ENCODE data around the gene KIF1A.

The KIF1A gene

GRCh38 chr2:240819858-240820606, at the start of gene KIF1A:
KIF1A (minus strand) TSS chr2:240820219; CDS start chr2:240797752, 22,467 bp downstream.
- Histone ChIP-seq H3K4me1 (ENCODE audit: control insufficient read depth, insufficient read depth, low read length) (peaks cover 13% of the 10 kb centered on the region; the same call in 1 of the 2 replicates), H3K9ac (ENCODE audit: low read depth, low read length) (peak within 1 kb of the TSS; percentile 85), H3K27me3 (ENCODE audit: control insufficient read depth, insufficient read depth, low read length) (peaks cover 22% of the 10 kb centered on the region), H3K27ac (ENCODE audit: low read depth, low read length) (peak within 1 kb of the TSS; percentile 71), H3K9me3 (ENCODE audit: control insufficient read depth, insufficient read depth, low read length) (no peaks in the 10 kb centered on the region), H3K36me3 (ENCODE audit: control insufficient read depth, insufficient read depth, low read length) (peaks cover 13% of the 10 kb centered on the region; the same call in 1 of the 2 replicates), H3K4me3 (ENCODE audit: low read depth, low read length) (peak within 1 kb of the TSS; percentile 84)

- H3K4me1 ChIP-seq (ENCODE audit: control insufficient read depth, insufficient read depth, low read length): no peaks in the 10 kb centered on the region
- H3K36me3 ChIP-seq (ENCODE audit: control insufficient read depth, insufficient read depth, low read length): no peaks in the 10 kb centered on the region
- no peaks in the 10 kb centered on the region for H3K9me3 ChIP-seq (ENCODE audit: control insufficient read depth, insufficient read depth, low read length)
- H3K9ac ChIP-seq (ENCODE audit: low read depth, low read length): no peak overlapping the region
- no peak overlapping the region for H3K27ac ChIP-seq (ENCODE audit: low read depth, low read length)
- H3K27me3 ChIP-seq (ENCODE audit: control insufficient read depth, insufficient read depth, low read length): no peaks in the 10 kb centered on the region
- H3K4me3 ChIP-seq (ENCODE audit: low read depth, low read length): no peak overlapping the region
Measured at GRCh38 chr2:240869109-240869955, 49.3 kb upstream of the KIF1A start.

- H3K9me3 ChIP-seq (ENCODE audit: control insufficient read depth, insufficient read depth, low read length): no peaks in the 10 kb centered on the region
- H3K9ac ChIP-seq (ENCODE audit: low read depth, low read length): no peak within 1 kb of the TSS
- no peaks in the 10 kb centered on the region for H3K4me1 ChIP-seq (ENCODE audit: control insufficient read depth, insufficient read depth, low read length)
- H3K4me3 ChIP-seq (ENCODE audit: low read depth, low read length): no peak within 1 kb of the TSS
- no peaks in the 10 kb centered on the region for H3K36me3 ChIP-seq (ENCODE audit: control insufficient read depth, insufficient read depth, low read length)
- no peak within 1 kb of the TSS for H3K27ac ChIP-seq (ENCODE audit: low read depth, low read length)
- H3K27me3 ChIP-seq (ENCODE audit: control insufficient read depth, insufficient read depth, low read length): no peaks in the 10 kb centered on the region
Measured at GRCh38 chr2:240868286-240869108, 48.5 kb upstream of the KIF1A start, which contains the start of gene AGXT. AGXT (plus strand) TSS chr2:240868824; CDS start chr2:240868866, 42 bp downstream.

- Histone ChIP-seq H3K9me3 (ENCODE audit: control insufficient read depth, insufficient read depth, low read length) (no peaks in the 10 kb centered on the region), H3K4me1 (ENCODE audit: control insufficient read depth, insufficient read depth, low read length) (no peaks in the 10 kb centered on the region), H3K27me3 (ENCODE audit: control insufficient read depth, insufficient read depth, low read length) (no peaks in the 10 kb centered on the region)
Measured at GRCh38 chr2:240865391-240865790, 45.4 kb upstream of the KIF1A start.

GRCh38 chr2:240864475-240864874, 44.5 kb upstream of the KIF1A start:
- Histone ChIP-seq H3K4me1 (ENCODE audit: control insufficient read depth, insufficient read depth, low read length) (no peaks in the 10 kb centered on the region), H3K4me3 (ENCODE audit: low read depth, low read length) (no peak overlapping the region), H3K27me3 (ENCODE audit: control insufficient read depth, insufficient read depth, low read length) (no peaks in the 10 kb centered on the region)

More at GRCh38 chr2:240865391-240865790, 45.4 kb upstream of the KIF1A start:
- no peak overlapping the region for H3K27ac ChIP-seq (ENCODE audit: low read depth, low read length)
- H3K4me3 ChIP-seq (ENCODE audit: low read depth, low read length): no peak overlapping the region
- H3K9ac ChIP-seq (ENCODE audit: low read depth, low read length): no peak overlapping the region
- H3K36me3 ChIP-seq (ENCODE audit: control insufficient read depth, insufficient read depth, low read length): no peaks in the 10 kb centered on the region

GRCh38 chr2:240861547-240861946, 41.5 kb upstream of the KIF1A start:
- Histone ChIP-seq H3K36me3 (ENCODE audit: control insufficient read depth, insufficient read depth, low read length) (no peaks in the 10 kb centered on the region), H3K4me3 (ENCODE audit: low read depth, low read length) (no peak overlapping the region), H3K4me1 (ENCODE audit: control insufficient read depth, insufficient read depth, low read length) (no peaks in the 10 kb centered on the region), H3K27ac (ENCODE audit: low read depth, low read length) (no peak overlapping the region), H3K9ac (ENCODE audit: low read depth, low read length) (no peak overlapping the region), H3K27me3 (ENCODE audit: control insufficient read depth, insufficient read depth, low read length) (no peaks in the 10 kb centered on the region), H3K9me3 (ENCODE audit: control insufficient read depth, insufficient read depth, low read length) (no peaks in the 10 kb centered on the region)

More at GRCh38 chr2:240864475-240864874, 44.5 kb upstream of the KIF1A start:
- Histone ChIP-seq H3K9me3 (ENCODE audit: control insufficient read depth, insufficient read depth, low read length) (no peaks in the 10 kb centered on the region), H3K27ac (ENCODE audit: low read depth, low read length) (no peak overlapping the region), H3K36me3 (ENCODE audit: control insufficient read depth, insufficient read depth, low read length) (no peaks in the 10 kb centered on the region), H3K9ac (ENCODE audit: low read depth, low read length) (no peak overlapping the region)

GRCh38 chr2:240858871-240859270, 38.9 kb upstream of the KIF1A start:
- Histone ChIP-seq H3K4me1 (ENCODE audit: control insufficient read depth, insufficient read depth, low read length) (no peaks in the 10 kb centered on the region), H3K9ac (ENCODE audit: low read depth, low read length) (no peak overlapping the region), H3K36me3 (ENCODE audit: control insufficient read depth, insufficient read depth, low read length) (no peaks in the 10 kb centered on the region), H3K27me3 (ENCODE audit: control insufficient read depth, insufficient read depth, low read length) (no peaks in the 10 kb centered on the region), H3K27ac (ENCODE audit: low read depth, low read length) (no peak overlapping the region), H3K9me3 (ENCODE audit: control insufficient read depth, insufficient read depth, low read length) (no peaks in the 10 kb centered on the region; the same call in 1 of the 2 replicates), H3K4me3 (ENCODE audit: low read depth, low read length) (no peak overlapping the region)

- H3K4me1 ChIP-seq (ENCODE audit: control insufficient read depth, insufficient read depth, low read length): no peaks in the 10 kb centered on the region
- H3K4me3 ChIP-seq (ENCODE audit: low read depth, low read length): no peak overlapping the region
- H3K9ac ChIP-seq (ENCODE audit: low read depth, low read length): no peak overlapping the region
- no peak overlapping the region for H3K27ac ChIP-seq (ENCODE audit: low read depth, low read length)
- H3K36me3 ChIP-seq (ENCODE audit: control insufficient read depth, insufficient read depth, low read length): no peaks in the 10 kb centered on the region
- no peaks in the 10 kb centered on the region; the same call in 1 of the 2 replicates for H3K9me3 ChIP-seq (ENCODE audit: control insufficient read depth, insufficient read depth, low read length)
- no peaks in the 10 kb centered on the region for H3K27me3 ChIP-seq (ENCODE audit: control insufficient read depth, insufficient read depth, low read length)
Measured at GRCh38 chr2:240858321-240858720, 38.3 kb upstream of the KIF1A start.

GRCh38 chr2:240857039-240858008, 37.3 kb upstream of the KIF1A start:
- no peak overlapping the region for H3K9ac ChIP-seq (ENCODE audit: low read depth, low read length)
- H3K4me3 ChIP-seq (ENCODE audit: low read depth, low read length): no peak overlapping the region
- H3K9me3 ChIP-seq (ENCODE audit: control insufficient read depth, insufficient read depth, low read length): no peaks in the 10 kb centered on the region; the same call in 1 of the 2 replicates
- H3K4me1 ChIP-seq (ENCODE audit: control insufficient read depth, insufficient read depth, low read length): no peaks in the 10 kb centered on the region
- no peaks in the 10 kb centered on the region for H3K27me3 ChIP-seq (ENCODE audit: control insufficient read depth, insufficient read depth, low read length)
- H3K27ac ChIP-seq (ENCODE audit: low read depth, low read length): no peak overlapping the region
- H3K36me3 ChIP-seq (ENCODE audit: control insufficient read depth, insufficient read depth, low read length): no peaks in the 10 kb centered on the region

Data from HUES48 (cell line).